Calu3 (cell line): ENCODE measurements around the gene NRG4. TPM values are rescaled to one million over a fixed set of nuclear protein-coding genes. Genes with fewer than 3 reads are reported as not detected.

ENCODE experiments used
- BruUV-seq: library from RNA; stranded (reverse); fragments of 400-500 nt; replicated peaks from 2 replicates; lab custom pipeline; 2021; lab: Mats Ljungman, UMichigan
- CTCF ChIA-PET: fragments of 300-600 bp; sonication (Branson Sonifier 250); formaldehyde crosslinking; loops from one replicate; lab custom pipeline; 2022; ENCODE audit warnings: antibody characterized with exemption; lab: Charles Lee
- DNase-seq: peaks from one replicate; pipeline ENCODE4 v3.0.0; 2022
- H3K27ac Mint-ChIP-seq: one replicate; pipeline ENCODE4 v1.8.0; 2022; ENCODE audit warnings: mixed read lengths; ENCODE audit not compliant: unreplicated experiment
- H3K27me3 Mint-ChIP-seq: one replicate; pipeline ENCODE4 v1.8.0; 2022; ENCODE audit warnings: mixed read lengths; ENCODE audit not compliant: unreplicated experiment
- H3K36me3 Mint-ChIP-seq: one replicate; pipeline ENCODE4 v1.8.0; 2022; ENCODE audit warnings: mild to moderate bottlenecking, moderate library complexity, mixed read lengths; ENCODE audit not compliant: insufficient read depth, unreplicated experiment
- H3K4me1 Mint-ChIP-seq: one replicate; pipeline ENCODE4 v1.8.0; 2022; ENCODE audit warnings: mild to moderate bottlenecking, low read depth, mixed read lengths; ENCODE audit not compliant: unreplicated experiment
- H3K4me3 Mint-ChIP-seq: one replicate; pipeline ENCODE4 v1.8.0; 2022; ENCODE audit warnings: mild to moderate bottlenecking, low read depth, moderate library complexity, mixed read lengths; ENCODE audit not compliant: unreplicated experiment
- H3K9me3 Mint-ChIP-seq: one replicate; pipeline ENCODE4 v1.8.0; 2022; ENCODE audit warnings: low read depth, mixed read lengths; ENCODE audit not compliant: unreplicated experiment
- CTCF ChIP-seq: fragments of 200-600 bp; IDR thresholded peaks from one replicate; pipeline ENCODE4 v1.8.0; 2022; ENCODE audit warnings: antibody characterized with exemption; ENCODE audit not compliant: unreplicated experiment
- intact Hi-C: fragments of 100-400 bp; cut with micrococcal nuclease; formaldehyde crosslinking; loops from one replicate; pipeline ENCODE4 v1.10.0; 2022; ENCODE audit not compliant: unreplicated experiment
- total RNA-seq: library from RNA; stranded (reverse); gene quantifications from 2 replicates; pipeline ENCODE4 v1.2.3, GENCODE V29; 2022

Gene NRG4
- total RNA-seq, 1 experiment from 2014 or later, result 0.09 TPM

- intact Hi-C loops, result no loop called here
- H3K36me3 Mint-ChIP-seq, result peaks cover 15% of the 10 kb centered on the region
- TF ChIP-seq CTCF, result no peak
Measured at GRCh38 chr15:75925440-75925839, 86.8 kb downstream of the NRG4 start.

GRCh38 chr15:75924576-75924975 lies 87.6 kb downstream of the NRG4 start:
- H3K4me1 Mint-ChIP-seq, result peaks cover 25% of the 10 kb centered on the region
- no peaks in the 10 kb centered on the region for H3K9me3 Mint-ChIP-seq
- DNase-seq, result no peak
- H3K4me3 Mint-ChIP-seq, result no peak overlapping the region
- intact Hi-C loops, result no loop called here
- no peaks in the 10 kb centered on the region for H3K27me3 Mint-ChIP-seq
- no TSS peak for BruUV-seq
- no peak for TF ChIP-seq CTCF
- CTCF ChIA-PET, result interaction anchor here (1.5 kb wide), 1 partner anchor 115 kb away, joined by 3 read pairs; no protein-coding TSS in a partner anchor
- H3K27ac Mint-ChIP-seq, result no peak overlapping the region
- peaks cover 10% of the 10 kb centered on the region for H3K36me3 Mint-ChIP-seq

More at GRCh38 chr15:75925440-75925839, 86.8 kb downstream of the NRG4 start:
- no peaks in the 10 kb centered on the region for H3K27me3 Mint-ChIP-seq
- no TSS peak for BruUV-seq
- DNase-seq, result no peak
- no peak overlapping the region for H3K27ac Mint-ChIP-seq
- no peaks in the 10 kb centered on the region for H3K9me3 Mint-ChIP-seq
- H3K4me1 Mint-ChIP-seq, result peaks cover 25% of the 10 kb centered on the region
- CTCF ChIA-PET, result interaction anchor here (1.5 kb wide), 1 partner anchor 116 kb away, joined by 3 read pairs; no protein-coding TSS in a partner anchor
- H3K4me3 Mint-ChIP-seq, result no peak overlapping the region

DNA sequence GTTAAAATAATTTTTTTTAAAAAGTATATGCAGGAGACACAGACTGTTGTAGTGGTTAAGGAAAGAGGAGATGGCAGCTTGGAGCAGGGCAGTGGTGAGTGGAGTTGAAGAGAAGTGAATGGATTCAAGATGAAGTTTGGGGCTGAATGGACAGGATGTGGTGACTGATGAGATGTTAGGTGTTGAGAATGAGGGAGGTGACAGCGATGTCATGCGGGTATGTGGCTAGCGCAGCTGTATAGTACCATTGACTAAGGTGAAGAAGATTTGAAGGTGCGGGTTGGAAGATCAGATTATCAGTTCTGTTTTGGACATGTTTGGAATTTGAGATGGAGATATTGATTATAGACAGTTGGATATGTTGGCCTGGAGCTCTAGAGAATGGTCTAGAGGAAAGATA lies 88.5 kb downstream of the NRG4 start:
- no peak overlapping the region for H3K4me3 Mint-ChIP-seq
- TF ChIP-seq CTCF, result no peak
- peaks cover 25% of the 10 kb centered on the region for H3K4me1 Mint-ChIP-seq
- H3K36me3 Mint-ChIP-seq, result peaks cover 9% of the 10 kb centered on the region
- intact Hi-C loops, result no loop called here
- H3K27me3 Mint-ChIP-seq, result no peaks in the 10 kb centered on the region
- DNase-seq, result no peak
- no peak overlapping the region for H3K27ac Mint-ChIP-seq
- H3K9me3 Mint-ChIP-seq, result no peaks in the 10 kb centered on the region
- no TSS peak for BruUV-seq
- CTCF ChIA-PET, result interaction anchor here (1.4 kb wide), 1 partner anchor 19 kb away, joined by 3 read pairs; no protein-coding TSS in a partner anchor

DNA sequence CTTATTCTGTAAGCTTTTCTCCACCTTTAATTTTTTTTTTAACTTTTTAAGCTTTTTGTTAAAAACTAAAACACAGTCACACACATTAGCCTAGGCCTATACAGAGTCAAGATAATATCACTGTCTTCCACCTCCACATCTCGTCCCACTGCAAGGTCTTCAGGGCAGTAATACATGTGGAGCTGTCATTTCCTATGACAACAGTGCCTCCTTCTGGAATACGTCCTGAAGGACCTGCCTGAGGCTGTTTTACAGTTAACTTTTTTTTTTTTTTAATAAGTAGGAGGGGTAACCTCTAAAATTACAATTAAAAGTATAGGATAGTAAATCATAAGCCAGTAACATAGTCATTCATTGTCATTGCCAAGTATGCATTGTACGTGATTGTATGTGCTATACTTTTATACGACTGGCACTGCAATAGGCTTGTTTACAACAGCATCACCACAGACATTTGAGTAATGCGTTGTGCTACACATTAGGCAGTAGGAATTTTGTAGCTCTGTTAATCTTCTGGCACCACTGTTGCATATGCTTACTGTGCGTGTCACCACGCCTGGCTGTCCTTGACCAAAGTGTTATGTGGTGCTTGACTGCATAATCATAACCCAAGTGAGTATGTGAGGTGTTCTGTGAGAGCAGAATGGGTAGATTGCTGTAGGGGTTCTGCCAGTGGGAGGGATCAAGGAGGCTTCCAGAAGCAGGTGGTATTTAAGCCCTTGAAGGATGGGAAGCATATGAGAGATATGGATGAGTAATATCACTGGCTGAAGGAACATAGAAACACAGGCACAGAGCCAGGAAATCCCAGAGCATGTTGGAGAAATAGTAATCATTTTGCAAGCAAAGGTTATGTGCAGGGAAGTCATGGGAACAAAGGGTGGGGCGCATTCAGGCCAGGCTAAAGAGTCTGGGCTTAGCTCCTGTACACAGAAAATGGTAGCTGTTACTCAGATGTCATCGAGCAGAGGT lies 90.2 kb downstream of the NRG4 start:
- Mint-ChIP-seq H3K27me3 (no peaks in the 10 kb centered on the region), H3K4me1 (peaks cover 25% of the 10 kb centered on the region), H3K4me3 (no peak overlapping the region), H3K27ac (no peak overlapping the region), H3K36me3 (peaks cover 22% of the 10 kb centered on the region), H3K9me3 (no peaks in the 10 kb centered on the region)
- DNase-seq, result peak; percentile 22
- intact Hi-C loops, result no loop called here
- CTCF ChIA-PET, result interaction anchor here (0.6 to 1.4 kb wide), 5 partner anchors 17 to 201 kb away, joined by 3 to 4 read pairs (median 3); no protein-coding TSS in a partner anchor
- TF ChIP-seq CTCF, result peak; percentile 18
- BruUV-seq, result no TSS peak
